Upper lobe of left lung (tissue), 6 donors: Measurements from ENCODE around the gene OR2M3. TPM values are rescaled to one million over a fixed set of nuclear protein-coding genes. Genes with fewer than 3 reads are reported as not detected.

Source experiments
- ATAC-seq, 2 donors: fragments of 200-7000 bp; cut with Tn5 transposase; one replicate each; pipeline ENCODE4 v1.9.1; 2022; ENCODE audit warnings: mild to moderate bottlenecking in 2 of 2, moderate library complexity in 2 of 2; ENCODE audit not compliant: low FRiP score in 2 of 2
- DNase-seq, 2 donors: peaks; one replicate each; pipeline ENCODE4 v3.0.0-alpha.2; 2019 to 2020
- H3K27ac ChIP-seq, 4 donors: fragments of 200-600 bp; sonication (generic); one replicate each; pipeline ENCODE4 v1.5.1; 2016 to 2019
- H3K27me3 ChIP-seq, 4 donors: fragments of 200-600 bp; sonication (generic); one replicate each; pipeline ENCODE4 v1.5.1; 2017 to 2019
- H3K36me3 ChIP-seq, 4 donors: fragments of 200-600 bp; sonication (generic); one replicate each; pipeline ENCODE4 v1.5.1; 2016 to 2019
- H3K4me1 ChIP-seq, 4 donors: fragments of 200-600 bp; sonication (generic); one replicate each; pipeline ENCODE4 v1.5.1; 2018 to 2019
- H3K4me3 ChIP-seq, 4 donors: fragments of 200-600 bp; sonication (generic); one replicate each; pipeline ENCODE4 v1.5.1; 2017 to 2019; ENCODE audit warnings: mild to moderate bottlenecking in 2 of 4, moderate library complexity in 1 of 4
- H3K9me3 ChIP-seq, 4 donors: fragments of 200-600 bp; sonication (generic); one replicate each; pipeline ENCODE4 v1.5.1; 2018 to 2019
- CTCF ChIP-seq, 6 experiments: fragments of 450-650 bp in 4 of 6; fragments of 200-600 bp in 2 of 6; sonication (generic) in 2 of 6; IDR thresholded peaks; one replicate each; pipeline ENCODE4 v1.5.1; 2016 to 2019; ENCODE audit warnings: antibody characterized with exemption in 6 of 6
- EP300 ChIP-seq, 4 donors: sonication (generic); formaldehyde crosslinking; IDR thresholded peaks; one replicate each; pipeline ENCODE4 v1.5.1; 2017; ENCODE audit warnings: antibody characterized with exemption in 4 of 4, control low read depth in 2 of 4
- POLR2A ChIP-seq, 4 donors: fragments of 450-650 bp; IDR thresholded peaks; one replicate each; pipeline ENCODE4 v1.5.1; 2016 to 2017; ENCODE audit warnings: antibody characterized with exemption in 4 of 4, mild to moderate bottlenecking in 2 of 4
- POLR2AphosphoS5 ChIP-seq, 2 donors: sonication (generic); formaldehyde crosslinking; IDR thresholded peaks; one replicate each; pipeline ENCODE4 v1.5.1; 2017; ENCODE audit warnings: antibody characterized with exemption in 2 of 2
- WGBS, 2 donors: methylation state at CpG; one replicate each; pipeline ENCODE4 v1.1.5; 2017 to 2018; 5-methylcytosine and 5-hydroxymethylcytosine counted together
- total RNA-seq, 6 donors: library from RNA; depleted of rRNA in 4 of 6; stranded (reverse); fragments of >200 nt in 4 of 6; gene quantifications; one replicate each; pipeline versions ENCODE4 v1.1.0 to v1.2.1, GENCODE V29; 2016 to 2021
- donor health status: DM: no; HTN: no; CAD: no; lungs with moderate emphysema.
- donor health status: DM: no; HTN: yes; CAD: no; lungs with severe emphysema.

Gene OR2M3
- total RNA-seq, 6 donors from 2014 or later, result not detected

GRCh38 chr1:248189026-248189425, 8.0 kb upstream of the OR2M3 start:
- Histone ChIP-seq H3K27ac (no peak overlapping the region), H3K36me3 (no peaks in the 10 kb centered on the region), H3K4me1 (no peaks in the 10 kb centered on the region), H3K9me3 (peaks cover 0 to 4% (median 0%) of the 10 kb centered on the region in 4 donors), H3K27me3 (no peaks in the 10 kb centered on the region), H3K4me3 (no peak overlapping the region)
- 47 to 54% methylated on average over 11 of the region's 11 CpGs for WGBS, 2 donors
- no peak for DNase-seq
- TF ChIP-seq CTCF (IDR thresholded peaks at IDR 0.05), result no peak
- no peak for TF ChIP-seq POLR2A (IDR thresholded peaks at IDR 0.05)
- no peak for TF ChIP-seq POLR2AphosphoS5 (IDR thresholded peaks at IDR 0.05)
- TF ChIP-seq EP300 (IDR thresholded peaks at IDR 0.05), result no peak
- ATAC-seq, result no peak

DNA sequence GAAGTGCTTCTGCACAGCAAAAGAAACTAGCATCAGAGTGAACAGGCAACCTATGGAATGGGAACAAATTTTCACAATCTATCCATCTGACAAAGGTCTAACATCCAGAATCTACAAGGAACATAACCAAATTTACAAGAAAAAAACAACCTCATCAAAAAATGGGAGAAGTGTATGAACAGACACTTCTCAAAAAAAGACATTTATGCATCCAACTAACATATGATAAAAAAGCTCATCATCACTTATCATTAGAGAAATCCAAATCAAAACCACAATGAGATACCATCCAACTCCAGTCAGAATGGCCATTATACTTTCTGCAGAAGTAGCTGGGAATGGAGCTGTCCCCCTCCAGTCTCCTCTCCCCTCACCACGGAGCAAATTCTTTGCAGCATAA, 2.9 kb upstream of the OR2M3 start:
- no peak overlapping the region for H3K27ac ChIP-seq
- ATAC-seq, result no peak
- no peak overlapping the region for H3K4me3 ChIP-seq
- WGBS, 2 donors, result 61 to 77% methylated on average over 1 of the region's 1 CpG
- no peak for TF ChIP-seq CTCF (IDR thresholded peaks at IDR 0.05)
- no peak for TF ChIP-seq EP300 (IDR thresholded peaks at IDR 0.05)
- TF ChIP-seq POLR2A (IDR thresholded peaks at IDR 0.05), result no peak
- TF ChIP-seq POLR2AphosphoS5 (IDR thresholded peaks at IDR 0.05), result no peak
- no peaks in the 10 kb centered on the region for H3K4me1 ChIP-seq
- DNase-seq, result no peak
- H3K27me3 ChIP-seq, result no peaks in the 10 kb centered on the region
- peaks cover 0 to 4% (median 0%) of the 10 kb centered on the region in 4 donors for H3K9me3 ChIP-seq
- no peaks in the 10 kb centered on the region for H3K36me3 ChIP-seq

GRCh38 chr1:248215880-248216279, 18.8 kb downstream of the OR2M3 start:
- no peaks in the 10 kb centered on the region for H3K4me1 ChIP-seq
- no peaks in the 10 kb centered on the region for H3K9me3 ChIP-seq
- H3K27me3 ChIP-seq, result no peaks in the 10 kb centered on the region
- ATAC-seq (no peak), DNase-seq (no peak)
- H3K36me3 ChIP-seq, result no peaks in the 10 kb centered on the region
- no peak for TF ChIP-seq POLR2A (IDR thresholded peaks at IDR 0.05)
- no peak for TF ChIP-seq POLR2AphosphoS5 (IDR thresholded peaks at IDR 0.05)
- TF ChIP-seq CTCF (IDR thresholded peaks at IDR 0.05), result no peak
- no peak for TF ChIP-seq EP300 (IDR thresholded peaks at IDR 0.05)
- WGBS, 2 donors, result 95 to 97% methylated on average over 1 of the region's 1 CpG
- H3K4me3 ChIP-seq, result no peak overlapping the region
- no peak overlapping the region for H3K27ac ChIP-seq

DNA sequence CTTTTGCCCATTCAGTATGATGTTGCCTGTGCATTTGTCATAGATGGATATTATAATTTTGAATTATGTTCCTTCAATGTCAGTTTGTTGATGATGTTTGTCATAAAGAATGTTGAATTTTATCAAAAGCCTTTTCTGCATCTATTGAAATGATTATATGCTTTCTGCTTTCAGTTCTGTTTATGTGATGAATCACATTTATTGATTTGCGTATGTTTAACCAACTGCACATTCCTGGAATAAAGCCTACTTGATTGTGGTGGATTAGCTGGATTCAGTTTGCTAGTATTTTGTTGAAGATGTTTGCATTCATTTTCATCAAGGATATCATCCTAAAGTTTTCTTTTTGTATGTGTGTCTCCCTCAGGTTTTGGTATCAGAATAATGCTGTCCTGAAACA, 28.5 kb downstream of the OR2M3 start:
- H3K4me3 ChIP-seq, result no peak overlapping the region
- DNase-seq (no peak), ATAC-seq (no peak)
- H3K9me3 ChIP-seq, result no peaks in the 10 kb centered on the region
- no peak overlapping the region for H3K27ac ChIP-seq
- H3K36me3 ChIP-seq, result no peaks in the 10 kb centered on the region
- H3K27me3 ChIP-seq, result no peaks in the 10 kb centered on the region
- TF ChIP-seq EP300 (IDR thresholded peaks at IDR 0.05) (no peak), POLR2AphosphoS5 (IDR thresholded peaks at IDR 0.05) (no peak), POLR2A (IDR thresholded peaks at IDR 0.05) (no peak), CTCF (IDR thresholded peaks at IDR 0.05) (no peak)
- WGBS, 2 donors, result 81 to 91% methylated on average over 1 of the region's 1 CpG
- H3K4me1 ChIP-seq, result no peaks in the 10 kb centered on the region

DNA sequence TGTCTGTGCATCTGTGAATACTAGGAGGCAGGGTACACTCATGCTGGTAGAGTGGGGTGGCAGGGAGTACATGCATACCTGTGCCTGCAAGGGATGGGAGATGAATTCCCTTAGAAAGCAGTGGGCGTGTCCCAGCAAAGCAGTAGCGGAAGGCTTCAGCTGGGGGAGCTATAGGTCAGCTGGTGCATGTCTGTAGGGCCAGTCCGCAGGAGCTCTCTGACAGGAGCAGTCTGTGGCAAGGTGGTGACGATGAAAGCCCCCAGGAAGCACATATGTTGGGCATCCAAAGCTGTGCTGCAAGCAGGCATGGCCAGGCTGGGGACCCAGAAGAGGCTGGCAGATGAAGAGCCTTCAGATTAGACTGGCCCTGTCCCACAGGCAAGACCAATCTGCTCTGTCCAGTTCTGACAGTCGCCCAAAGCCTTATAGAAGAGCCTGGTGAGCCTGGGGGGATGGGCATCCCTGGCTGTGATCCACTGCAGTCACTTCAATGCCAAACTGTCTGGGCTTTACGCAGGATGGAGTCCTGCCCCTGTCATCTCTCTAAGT, 32.4 kb downstream of the OR2M3 start:
- H3K4me1 ChIP-seq, result no peaks in the 10 kb centered on the region
- no peaks in the 10 kb centered on the region for H3K27me3 ChIP-seq
- no peak overlapping the region for H3K27ac ChIP-seq
- no peak overlapping the region for H3K4me3 ChIP-seq
- ATAC-seq (no peak), DNase-seq (no peak)
- WGBS, 2 donors, result 72 to 73% methylated on average over 5 to 6 of the region's 6 CpGs
- no peaks in the 10 kb centered on the region for H3K9me3 ChIP-seq
- H3K36me3 ChIP-seq, result no peaks in the 10 kb centered on the region
- TF ChIP-seq EP300 (IDR thresholded peaks at IDR 0.05) (no peak), CTCF (IDR thresholded peaks at IDR 0.05) (no peak), POLR2AphosphoS5 (IDR thresholded peaks at IDR 0.05) (no peak), POLR2A (IDR thresholded peaks at IDR 0.05) (no peak)
